ENCODE measurements around the gene LAMP1.
"Not testable (repeated sequence)": the region's sequence is repeated elsewhere in the genome, so short reads cannot be mapped to it uniquely, and the experiment has no call there.

LAMP1 gene

DNA sequence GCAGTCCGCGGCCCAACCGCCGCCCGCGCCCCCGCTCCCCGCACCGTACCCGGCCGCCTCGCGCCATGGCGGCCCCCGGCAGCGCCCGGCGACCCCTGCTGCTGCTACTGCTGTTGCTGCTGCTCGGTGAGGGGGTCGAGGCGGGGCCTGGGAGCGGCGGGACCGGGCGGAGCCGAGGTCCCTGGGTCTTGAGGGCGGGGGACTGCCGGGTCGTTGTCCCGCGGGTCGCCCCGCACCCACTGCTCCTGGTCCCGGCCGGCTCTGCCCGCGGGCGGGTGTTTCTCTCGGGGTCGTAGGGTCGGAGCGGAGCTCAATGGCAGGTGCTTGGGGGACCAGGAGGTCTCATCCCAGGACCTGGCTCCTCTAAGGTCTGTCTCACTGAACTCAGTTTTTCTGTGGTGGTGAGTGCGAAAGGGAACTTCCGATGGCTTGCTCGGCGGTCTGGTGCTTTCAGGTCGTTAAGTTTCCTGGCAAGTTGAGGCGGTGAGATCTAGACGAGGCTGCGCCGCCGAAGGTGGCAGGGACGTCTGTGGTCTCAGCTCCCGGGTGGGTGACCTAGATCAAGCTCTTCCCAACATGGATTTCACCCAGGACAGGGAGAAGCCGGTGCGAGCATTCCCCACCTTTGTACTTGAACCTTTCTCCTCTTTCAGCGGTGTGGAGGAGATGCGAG is 467 bp downstream of the LAMP1 start:
- peak overlapping the region; percentile 75 for H3K27ac ChIP-seq (ENCODE audit: low read depth, low read length)
- no peaks in the 10 kb centered on the region for H3K36me3 ChIP-seq (ENCODE audit: insufficient read depth, low read length)
- H3K4me1 ChIP-seq (ENCODE audit: control insufficient read depth, insufficient read depth, low read length, unreplicated experiment), result no peaks in the 10 kb centered on the region
- H3K79me2 ChIP-seq (ENCODE audit: control insufficient read depth, insufficient read depth, low read length, unreplicated experiment), result peaks cover 56% of the 10 kb centered on the region
- no peaks in the 10 kb centered on the region for H3K27me3 ChIP-seq (ENCODE audit: insufficient read depth, low read length)
- H2AFZ ChIP-seq (ENCODE audit: low read length, unreplicated experiment), result peak overlapping the region; percentile 58
- H3K4me3 ChIP-seq (ENCODE audit: low read depth, low read length), result peak overlapping the region; percentile 90

DNA sequence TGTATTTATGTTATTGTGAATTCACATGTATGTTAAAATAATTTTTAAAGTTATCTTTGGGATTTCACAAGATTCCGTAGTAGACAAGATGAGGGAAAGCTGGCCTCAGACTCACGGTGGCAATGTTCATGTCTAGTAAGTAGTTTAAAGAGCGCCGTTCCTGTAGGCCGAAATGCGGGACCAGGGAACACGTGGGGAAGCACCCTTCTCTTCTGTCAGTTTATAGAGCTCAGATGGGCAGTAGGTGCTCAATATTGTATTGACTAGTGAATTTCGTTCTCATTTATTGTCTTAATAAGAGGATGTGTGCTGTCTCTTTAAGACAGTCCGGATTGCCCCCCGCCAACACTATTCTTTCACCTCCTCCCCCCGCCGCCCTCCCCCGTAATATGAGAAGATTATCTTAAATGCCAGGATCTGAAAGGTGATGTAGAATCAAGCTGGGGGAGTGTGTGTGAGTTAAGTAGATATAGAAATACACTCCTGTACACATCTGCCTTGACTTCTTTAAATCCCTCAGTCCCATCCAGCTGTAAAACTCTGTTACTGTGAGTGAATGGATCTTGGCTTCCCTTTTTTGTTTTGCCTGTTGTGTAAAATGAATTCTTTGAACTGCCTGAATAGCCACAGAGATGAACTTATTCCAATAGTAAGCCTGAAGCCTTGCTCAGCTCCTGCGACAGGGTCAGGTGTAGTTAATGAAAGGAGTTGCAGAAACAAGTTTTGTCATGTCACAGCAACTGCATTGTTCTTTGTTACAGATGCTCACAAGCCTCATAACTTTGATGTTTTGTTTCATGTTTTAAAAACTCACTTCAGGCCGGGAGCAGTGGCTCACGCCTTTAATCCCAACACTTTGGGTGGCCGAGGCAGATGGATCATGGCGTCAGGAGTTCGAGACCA is 1.3 kb downstream of the LAMP1 start:
- Histone ChIP-seq H3K79me2 (ENCODE audit: control insufficient read depth, insufficient read depth, low read length, unreplicated experiment) (peaks cover 64% of the 10 kb centered on the region), H3K4me1 (ENCODE audit: control insufficient read depth, insufficient read depth, low read length, unreplicated experiment) (no peaks in the 10 kb centered on the region), H3K27me3 (ENCODE audit: insufficient read depth, low read length) (no peaks in the 10 kb centered on the region), H3K4me3 (ENCODE audit: low read depth, low read length) (peak overlapping the region; percentile 90), H3K36me3 (ENCODE audit: insufficient read depth, low read length) (no peaks in the 10 kb centered on the region), H2AFZ (ENCODE audit: low read length, unreplicated experiment) (no peak overlapping the region), H3K27ac (ENCODE audit: low read depth, low read length) (peak overlapping the region; percentile 75)

DNA sequence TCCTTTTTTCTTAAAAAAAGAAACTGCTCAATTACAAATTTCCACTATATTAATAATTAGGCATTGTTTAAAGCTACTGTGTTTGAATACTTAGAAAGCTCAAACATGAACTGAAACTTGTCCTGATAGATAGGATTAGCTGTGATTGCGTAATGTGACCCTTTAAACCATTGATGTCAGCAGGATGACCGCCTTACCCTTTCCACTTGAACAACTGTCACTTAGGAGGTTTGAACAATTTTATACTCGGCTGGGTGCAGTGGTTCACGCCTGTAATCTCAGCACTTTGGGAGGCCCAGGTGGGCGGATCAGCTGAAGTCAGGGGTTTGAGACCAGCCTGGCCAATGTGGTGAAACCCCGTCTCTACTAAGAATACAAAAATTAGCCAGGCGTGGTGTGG is 2.9 kb downstream of the LAMP1 start:
- H3K79me2 ChIP-seq (ENCODE audit: control insufficient read depth, insufficient read depth, low read length, unreplicated experiment), result peaks cover 80% of the 10 kb centered on the region
- no peaks in the 10 kb centered on the region for H3K36me3 ChIP-seq (ENCODE audit: insufficient read depth, low read length)
- H2AFZ ChIP-seq (ENCODE audit: low read length, unreplicated experiment), result no peak overlapping the region
- H3K27ac ChIP-seq (ENCODE audit: low read depth, low read length), result no peak overlapping the region
- no peaks in the 10 kb centered on the region for H3K27me3 ChIP-seq (ENCODE audit: insufficient read depth, low read length)
- H3K4me3 ChIP-seq (ENCODE audit: low read depth, low read length), result no peak overlapping the region
- peaks cover 3% of the 10 kb centered on the region for H3K4me1 ChIP-seq (ENCODE audit: control insufficient read depth, insufficient read depth, low read length, unreplicated experiment)

DNA sequence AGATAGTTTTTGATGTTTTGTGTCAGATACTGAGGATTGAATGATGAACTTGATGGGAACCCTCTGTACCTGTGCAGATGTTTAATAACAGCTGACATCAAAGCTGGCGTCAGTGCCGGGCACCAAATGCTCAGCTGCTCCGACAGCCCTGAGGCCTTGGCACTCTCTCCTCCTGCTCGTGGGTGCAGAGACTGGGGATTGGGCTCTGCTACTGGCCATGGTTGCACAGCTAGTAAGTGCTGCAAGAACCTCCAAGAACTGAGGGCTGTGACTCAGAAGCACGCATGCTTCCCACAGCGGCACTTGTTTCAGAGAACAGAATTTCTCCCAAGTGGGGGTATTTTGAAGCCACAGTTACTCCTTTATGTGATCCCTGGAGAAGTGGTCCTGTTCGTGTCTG is 5.9 kb downstream of the LAMP1 start:
- Histone ChIP-seq H3K4me3 (ENCODE audit: low read depth, low read length) (no peak overlapping the region), H3K79me2 (ENCODE audit: control insufficient read depth, insufficient read depth, low read length, unreplicated experiment) (peaks cover 83% of the 10 kb centered on the region), H3K36me3 (ENCODE audit: insufficient read depth, low read length) (no peaks in the 10 kb centered on the region)

DNA sequence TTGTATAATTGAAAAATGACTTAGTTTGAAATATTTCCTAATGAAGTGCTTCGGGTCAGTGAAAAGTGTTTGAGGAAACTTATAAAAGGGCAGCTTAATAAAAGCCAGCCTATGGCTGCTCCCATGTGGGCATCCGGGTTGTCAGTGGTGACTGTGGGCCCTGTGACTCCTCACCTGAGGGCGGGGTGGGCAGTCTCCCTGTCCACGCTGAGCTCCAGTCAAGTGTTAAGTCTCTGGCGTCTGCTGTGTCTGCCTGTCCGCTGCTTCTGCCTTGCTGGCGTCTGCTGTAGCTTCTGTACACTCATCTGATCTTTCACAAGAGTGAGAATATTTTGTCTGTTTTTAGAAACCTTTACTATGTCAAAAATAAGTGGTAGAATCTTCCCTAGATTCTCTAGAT is 7.1 kb downstream of the LAMP1 start:
- Histone ChIP-seq H3K79me2 (ENCODE audit: control insufficient read depth, insufficient read depth, low read length, unreplicated experiment) (peaks cover 78% of the 10 kb centered on the region), H3K4me3 (ENCODE audit: low read depth, low read length) (no peak overlapping the region), H3K27ac (ENCODE audit: low read depth, low read length) (no peak overlapping the region)

More for the DNA sequence above, 5.9 kb downstream of the LAMP1 start:
- no peak overlapping the region for H2AFZ ChIP-seq (ENCODE audit: low read length, unreplicated experiment)
- H3K4me1 ChIP-seq (ENCODE audit: control insufficient read depth, insufficient read depth, low read length, unreplicated experiment), result peaks cover 10% of the 10 kb centered on the region
- no peaks in the 10 kb centered on the region for H3K27me3 ChIP-seq (ENCODE audit: insufficient read depth, low read length)
- H3K27ac ChIP-seq (ENCODE audit: low read depth, low read length), result no peak overlapping the region

DNA sequence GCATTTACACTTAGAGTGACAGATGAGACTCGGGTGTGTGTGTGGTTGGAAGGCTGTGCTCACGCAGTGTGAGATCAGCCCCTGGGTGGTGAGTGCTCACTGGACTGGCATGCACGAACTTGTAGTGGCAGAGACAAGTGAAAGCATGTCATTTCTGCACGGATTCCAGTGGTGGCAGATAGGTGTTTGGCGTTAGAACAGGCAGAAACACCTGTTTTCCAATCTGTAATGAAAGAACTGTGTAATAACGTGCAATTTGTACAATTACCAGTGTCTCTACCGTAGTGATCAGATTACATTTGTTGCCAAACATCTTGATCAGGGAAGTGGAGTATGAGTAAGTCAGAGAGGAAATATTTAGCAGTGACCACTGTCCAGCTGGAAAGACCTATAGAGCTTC is 8.2 kb downstream of the LAMP1 start:
- H2AFZ ChIP-seq (ENCODE audit: low read length, unreplicated experiment), result no peak overlapping the region
- H3K79me2 ChIP-seq (ENCODE audit: control insufficient read depth, insufficient read depth, low read length, unreplicated experiment), result peaks cover 74% of the 10 kb centered on the region
- H3K27ac ChIP-seq (ENCODE audit: low read depth, low read length), result no peak overlapping the region
- H3K36me3 ChIP-seq (ENCODE audit: insufficient read depth, low read length), result no peaks in the 10 kb centered on the region; the same call in 1 of the 2 replicates
- no peaks in the 10 kb centered on the region for H3K27me3 ChIP-seq (ENCODE audit: insufficient read depth, low read length)
- H3K4me3 ChIP-seq (ENCODE audit: low read depth, low read length), result no peak overlapping the region
- peaks cover 10% of the 10 kb centered on the region for H3K4me1 ChIP-seq (ENCODE audit: control insufficient read depth, insufficient read depth, low read length, unreplicated experiment)

More for the DNA sequence above, 7.1 kb downstream of the LAMP1 start:
- Histone ChIP-seq H3K27me3 (ENCODE audit: insufficient read depth, low read length) (no peaks in the 10 kb centered on the region), H3K36me3 (ENCODE audit: insufficient read depth, low read length) (no peaks in the 10 kb centered on the region), H2AFZ (ENCODE audit: low read length, unreplicated experiment) (no peak overlapping the region), H3K4me1 (ENCODE audit: control insufficient read depth, insufficient read depth, low read length, unreplicated experiment) (peaks cover 10% of the 10 kb centered on the region)

DNA sequence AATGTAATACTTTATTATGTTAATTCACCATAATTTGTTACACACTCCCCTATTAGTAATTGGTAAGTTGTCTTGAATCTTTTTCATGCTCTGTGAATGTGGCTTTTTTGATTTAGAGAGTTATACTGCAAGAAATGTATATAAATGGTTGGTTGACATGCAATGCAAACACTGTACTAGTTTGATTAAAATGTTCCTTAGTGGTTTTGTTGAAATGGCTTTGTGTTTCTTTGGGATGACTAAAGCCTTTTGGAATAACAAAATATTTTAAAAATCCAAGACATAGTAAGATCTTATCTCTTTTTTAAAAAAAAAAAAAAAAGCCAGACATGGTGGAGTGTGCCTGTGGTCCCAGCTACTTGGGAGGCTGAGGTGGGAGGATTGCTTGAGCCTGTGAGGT is 10.5 kb downstream of the LAMP1 start:
- no peak overlapping the region for H2AFZ ChIP-seq (ENCODE audit: low read length, unreplicated experiment)
- H3K79me2 ChIP-seq (ENCODE audit: control insufficient read depth, insufficient read depth, low read length, unreplicated experiment), result peaks cover 57% of the 10 kb centered on the region
- H3K27ac ChIP-seq (ENCODE audit: low read depth, low read length), result no peak overlapping the region
- peaks cover 10% of the 10 kb centered on the region for H3K4me1 ChIP-seq (ENCODE audit: control insufficient read depth, insufficient read depth, low read length, unreplicated experiment)
- no peaks in the 10 kb centered on the region for H3K27me3 ChIP-seq (ENCODE audit: insufficient read depth, low read length)
- no peak overlapping the region for H3K4me3 ChIP-seq (ENCODE audit: low read depth, low read length)
- peaks cover 20% of the 10 kb centered on the region; the same call in 1 of the 2 replicates for H3K36me3 ChIP-seq (ENCODE audit: insufficient read depth, low read length)

DNA sequence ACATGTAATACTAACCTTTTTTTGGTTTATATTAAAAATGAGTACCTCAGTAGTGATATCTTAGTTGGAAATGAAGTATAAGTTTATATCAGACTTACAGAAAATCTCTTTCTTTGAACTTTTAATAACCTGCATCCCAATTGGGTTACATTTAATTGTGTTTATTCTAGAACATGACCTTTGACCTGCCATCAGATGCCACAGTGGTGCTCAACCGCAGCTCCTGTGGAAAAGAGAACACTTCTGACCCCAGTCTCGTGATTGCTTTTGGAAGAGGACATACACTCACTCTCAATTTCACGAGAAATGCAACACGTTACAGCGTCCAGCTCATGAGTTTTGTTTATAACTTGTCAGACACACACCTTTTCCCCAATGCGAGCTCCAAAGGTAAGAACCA is 12.4 kb downstream of the LAMP1 start:
- peaks cover 27% of the 10 kb centered on the region; the same call in 1 of the 2 replicates for H3K36me3 ChIP-seq (ENCODE audit: insufficient read depth, low read length)
- no peak overlapping the region for H3K4me3 ChIP-seq (ENCODE audit: low read depth, low read length)
- peaks cover 10% of the 10 kb centered on the region for H3K4me1 ChIP-seq (ENCODE audit: control insufficient read depth, insufficient read depth, low read length, unreplicated experiment)
- H2AFZ ChIP-seq (ENCODE audit: low read length, unreplicated experiment), result no peak overlapping the region
- no peak overlapping the region for H3K27ac ChIP-seq (ENCODE audit: low read depth, low read length)
- peaks cover 45% of the 10 kb centered on the region for H3K79me2 ChIP-seq (ENCODE audit: control insufficient read depth, insufficient read depth, low read length, unreplicated experiment)
- no peaks in the 10 kb centered on the region for H3K27me3 ChIP-seq (ENCODE audit: insufficient read depth, low read length)

DNA sequence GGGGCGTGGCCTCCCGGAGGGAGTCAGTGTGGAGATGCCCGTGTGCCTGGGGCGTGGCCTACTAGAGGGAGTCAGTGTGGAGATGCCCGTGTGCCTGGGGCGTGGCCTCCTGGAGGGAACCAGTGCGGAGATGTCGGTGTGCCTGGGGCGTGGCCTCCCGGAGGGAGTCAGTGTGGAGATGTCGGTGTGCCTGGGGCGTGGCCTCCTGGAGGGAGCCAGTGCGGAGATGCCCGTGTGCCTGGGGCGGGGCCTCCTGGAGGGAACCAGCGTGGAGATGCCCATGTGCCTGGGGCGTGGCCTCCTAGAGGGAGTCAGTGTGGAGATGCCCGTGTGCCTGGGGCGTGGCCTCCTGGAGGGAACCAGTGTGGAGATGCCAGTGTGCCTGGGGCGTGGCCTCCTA is 17.1 kb downstream of the LAMP1 start:
- peaks cover 20% of the 10 kb centered on the region for H3K79me2 ChIP-seq (ENCODE audit: control insufficient read depth, insufficient read depth, low read length, unreplicated experiment)
- peaks cover 27% of the 10 kb centered on the region; the same call in 1 of the 2 replicates for H3K36me3 ChIP-seq (ENCODE audit: insufficient read depth, low read length)
- H3K4me3 ChIP-seq (ENCODE audit: low read depth, low read length); H3K4me1 ChIP-seq (ENCODE audit: control insufficient read depth, insufficient read depth, low read length, unreplicated experiment); H3K27ac ChIP-seq (ENCODE audit: low read depth, low read length); H2AFZ ChIP-seq (ENCODE audit: low read length, unreplicated experiment); H3K27me3 ChIP-seq (ENCODE audit: insufficient read depth, low read length): not testable (repeated sequence)

DNA sequence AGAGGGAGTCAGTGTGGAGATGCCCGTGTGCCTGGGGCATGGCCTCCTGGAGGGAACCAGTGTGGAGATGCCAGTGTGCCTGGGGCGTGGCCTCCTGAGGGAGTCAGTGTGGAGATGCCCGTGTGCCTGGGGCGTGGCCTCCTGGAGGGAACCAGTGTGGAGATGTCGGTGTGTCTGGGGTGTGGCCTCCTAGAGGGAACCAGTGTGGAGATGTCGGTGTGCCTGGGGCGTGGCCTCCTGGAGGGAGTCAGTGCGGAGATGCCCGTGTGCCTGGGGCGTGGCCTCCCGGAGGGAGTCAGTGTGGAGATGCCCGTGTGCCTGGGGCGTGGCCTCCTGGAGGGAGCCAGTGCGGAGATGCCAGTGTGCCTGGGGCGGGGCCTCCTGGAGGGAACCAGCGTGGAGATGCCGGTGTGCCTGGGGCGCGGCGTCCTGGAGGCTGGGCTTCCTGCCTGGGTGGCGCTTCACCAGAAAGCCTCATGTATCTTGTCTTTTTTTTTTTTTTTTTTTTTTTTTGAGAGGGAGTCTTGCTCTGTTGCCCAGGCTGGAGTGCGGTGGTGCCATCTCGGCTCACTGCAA is 17.9 kb downstream of the LAMP1 start:
- Histone ChIP-seq H3K36me3 (ENCODE audit: insufficient read depth, low read length) (peaks cover 27% of the 10 kb centered on the region; the same call in 1 of the 2 replicates), H3K79me2 (ENCODE audit: control insufficient read depth, insufficient read depth, low read length, unreplicated experiment) (peaks cover 13% of the 10 kb centered on the region)
- not testable (repeated sequence) for H3K4me3 ChIP-seq (ENCODE audit: low read depth, low read length); H2AFZ ChIP-seq (ENCODE audit: low read length, unreplicated experiment); H3K27me3 ChIP-seq (ENCODE audit: insufficient read depth, low read length); H3K4me1 ChIP-seq (ENCODE audit: control insufficient read depth, insufficient read depth, low read length, unreplicated experiment); H3K27ac ChIP-seq (ENCODE audit: low read depth, low read length)

All from ACC112 (cell line).